ENCODE results near the gene TMEM234.

- TF ChIP-seq, protein P1, sequence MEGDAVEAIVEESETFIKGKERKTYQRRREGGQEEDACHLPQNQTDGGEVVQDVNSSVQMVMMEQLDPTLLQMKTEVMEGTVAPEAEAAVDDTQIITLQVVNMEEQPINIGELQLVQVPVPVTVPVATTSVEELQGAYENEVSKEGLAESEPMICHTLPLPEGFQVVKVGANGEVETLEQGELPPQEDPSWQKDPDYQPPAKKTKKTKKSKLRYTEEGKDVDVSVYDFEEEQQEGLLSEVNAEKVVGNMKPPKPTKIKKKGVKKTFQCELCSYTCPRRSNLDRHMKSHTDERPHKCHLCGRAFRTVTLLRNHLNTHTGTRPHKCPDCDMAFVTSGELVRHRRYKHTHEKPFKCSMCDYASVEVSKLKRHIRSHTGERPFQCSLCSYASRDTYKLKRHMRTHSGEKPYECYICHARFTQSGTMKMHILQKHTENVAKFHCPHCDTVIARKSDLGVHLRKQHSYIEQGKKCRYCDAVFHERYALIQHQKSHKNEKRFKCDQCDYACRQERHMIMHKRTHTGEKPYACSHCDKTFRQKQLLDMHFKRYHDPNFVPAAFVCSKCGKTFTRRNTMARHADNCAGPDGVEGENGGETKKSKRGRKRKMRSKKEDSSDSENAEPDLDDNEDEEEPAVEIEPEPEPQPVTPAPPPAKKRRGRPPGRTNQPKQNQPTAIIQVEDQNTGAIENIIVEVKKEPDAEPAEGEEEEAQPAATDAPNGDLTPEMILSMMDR (IDR thresholded peaks at IDR 0.05; ENCODE audit: insufficient read depth, low read length, poor library complexity, severe bottlenecking) = no peak
- no peak for TF ChIP-seq EZH2phosphoT487 (conservative IDR thresholded peaks at IDR 0.05; ENCODE audit: low read length)
Measured at GRCh38 chr1:32194984-32195383, 27.2 kb downstream of the TMEM234 start.

Data from SU-DHL-6 (cell line).